ENCODE data around the gene GPR137B.
"Not testable (repeated sequence)": the region's sequence is repeated elsewhere in the genome, so short reads cannot be mapped to it uniquely, and the experiment has no call there.

GPR137B gene

DNA sequence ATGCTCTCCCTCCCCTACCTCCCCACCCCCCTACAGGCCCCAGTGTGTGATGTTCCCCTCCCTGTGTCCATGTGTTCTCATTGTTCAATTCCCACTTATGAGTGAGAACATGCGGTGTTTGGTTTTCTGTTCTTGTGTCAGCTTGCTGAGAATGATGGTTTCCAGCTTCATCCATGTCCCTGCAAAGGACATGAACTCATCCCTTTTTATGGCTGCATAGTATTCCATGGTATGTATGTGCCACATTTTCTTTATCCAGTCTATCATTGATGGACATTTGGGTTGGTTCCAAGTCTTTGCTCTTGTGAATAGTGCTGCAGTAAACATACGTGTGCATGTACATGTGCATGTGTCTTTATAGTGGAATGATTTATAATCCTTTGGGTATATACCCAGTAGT is 44.1 kb downstream of the GPR137B start:
- H3K27me3 ChIP-seq (replicated peaks; ENCODE audit: control insufficient read depth, insufficient read depth, low read length, poor library complexity, severe bottlenecking); DNase-seq; H3K9me3 ChIP-seq (ENCODE audit: control insufficient read depth, low read length); H3K36me3 ChIP-seq (ENCODE audit: control insufficient read depth, insufficient read depth, low read length); H3K4me3 ChIP-seq (ENCODE audit: insufficient read depth, low read depth, low read length, poor library complexity, severe bottlenecking); H3K27ac ChIP-seq (ENCODE audit: insufficient read depth, low read length, poor library complexity, severe bottlenecking); H3K4me1 ChIP-seq (ENCODE audit: control insufficient read depth, insufficient read depth, low read length, poor library complexity, severe bottlenecking): not testable (repeated sequence)

DNA sequence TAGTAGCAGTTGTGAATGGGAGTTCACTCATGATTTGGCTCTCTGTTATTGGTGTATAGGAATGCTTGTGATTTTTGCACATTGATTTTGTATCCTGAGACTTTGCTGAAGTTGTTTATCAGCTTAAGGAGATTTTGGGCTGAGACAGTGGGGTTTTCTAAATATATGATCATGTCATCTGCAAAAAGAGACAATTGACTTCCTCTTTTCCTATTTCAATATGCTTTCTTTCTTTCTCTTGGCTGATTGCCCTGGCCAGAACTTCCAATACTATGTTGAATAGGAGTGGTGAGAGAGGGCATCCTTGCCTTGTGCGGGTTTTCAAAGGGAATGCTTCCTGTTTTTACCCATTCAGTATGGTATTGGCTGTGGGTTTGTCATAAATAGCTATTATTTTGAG is 45.7 kb downstream of the GPR137B start:
- DNase-seq; H3K27me3 ChIP-seq (replicated peaks; ENCODE audit: control insufficient read depth, insufficient read depth, low read length, poor library complexity, severe bottlenecking); H3K4me3 ChIP-seq (ENCODE audit: insufficient read depth, low read depth, low read length, poor library complexity, severe bottlenecking); H3K9me3 ChIP-seq (ENCODE audit: control insufficient read depth, low read length); H3K4me1 ChIP-seq (ENCODE audit: control insufficient read depth, insufficient read depth, low read length, poor library complexity, severe bottlenecking); H3K36me3 ChIP-seq (ENCODE audit: control insufficient read depth, insufficient read depth, low read length); H3K27ac ChIP-seq (ENCODE audit: insufficient read depth, low read length, poor library complexity, severe bottlenecking): not testable (repeated sequence)

DNA sequence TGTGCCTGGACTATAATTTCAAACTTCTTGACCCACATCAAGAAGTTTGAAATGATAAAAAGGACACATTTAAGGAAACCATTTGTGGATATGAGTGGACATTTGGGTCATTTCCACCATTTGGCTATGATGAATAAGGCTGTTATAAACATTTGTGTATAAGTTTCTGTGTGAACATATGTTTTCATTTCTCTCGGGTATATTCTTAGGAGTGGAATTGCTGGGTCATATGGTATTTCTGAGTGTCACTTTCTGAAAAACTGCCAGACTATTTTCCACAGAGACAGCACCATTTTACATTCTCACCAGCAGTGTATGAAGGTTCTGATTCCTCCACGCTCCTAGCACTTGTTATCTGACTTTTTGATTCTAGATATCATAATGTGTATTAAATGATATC is 50.8 kb downstream of the GPR137B start:
- Histone ChIP-seq H3K27ac (ENCODE audit: insufficient read depth, low read length, poor library complexity, severe bottlenecking) (no peak overlapping the region), H3K4me3 (ENCODE audit: insufficient read depth, low read depth, low read length, poor library complexity, severe bottlenecking) (no peak overlapping the region), H3K27me3 (replicated peaks; ENCODE audit: control insufficient read depth, insufficient read depth, low read length, poor library complexity, severe bottlenecking) (no peaks in the 10 kb centered on the region), H3K36me3 (ENCODE audit: control insufficient read depth, insufficient read depth, low read length) (no peaks in the 10 kb centered on the region), H3K4me1 (ENCODE audit: control insufficient read depth, insufficient read depth, low read length, poor library complexity, severe bottlenecking) (no peaks in the 10 kb centered on the region), H3K9me3 (ENCODE audit: control insufficient read depth, low read length) (peaks cover 6% of the 10 kb centered on the region)
- DNase-seq: no peak

DNA sequence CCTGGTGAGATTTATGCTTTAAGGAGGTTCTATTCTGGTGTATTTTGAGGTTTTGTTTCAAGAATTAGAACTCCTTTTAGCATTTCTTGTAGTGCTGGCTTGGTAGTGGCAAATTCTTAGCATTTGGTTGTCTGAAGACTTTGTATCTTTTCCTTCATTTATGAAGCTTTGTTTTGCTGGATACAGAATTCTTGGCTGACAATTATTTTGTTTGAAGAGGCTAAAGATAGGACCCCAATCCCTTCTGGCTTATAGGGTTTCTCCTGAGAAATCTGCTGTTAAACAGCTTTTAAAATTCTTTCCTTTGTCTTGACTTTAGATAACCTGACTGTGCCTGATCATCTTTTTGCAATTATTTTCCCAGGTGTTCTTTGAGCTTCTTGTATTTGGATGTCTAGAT is 58.6 kb downstream of the GPR137B start:
- no peaks in the 10 kb centered on the region for H3K27me3 ChIP-seq (replicated peaks; ENCODE audit: control insufficient read depth, insufficient read depth, low read length, poor library complexity, severe bottlenecking)
- no peaks in the 10 kb centered on the region for H3K4me1 ChIP-seq (ENCODE audit: control insufficient read depth, insufficient read depth, low read length, poor library complexity, severe bottlenecking)
- DNase-seq: no peak
- H3K27ac ChIP-seq (ENCODE audit: insufficient read depth, low read length, poor library complexity, severe bottlenecking): no peak overlapping the region
- H3K36me3 ChIP-seq (ENCODE audit: control insufficient read depth, insufficient read depth, low read length): peaks cover under 1% of the 10 kb centered on the region
- H3K4me3 ChIP-seq (ENCODE audit: insufficient read depth, low read depth, low read length, poor library complexity, severe bottlenecking): no peak overlapping the region
- peaks cover 14% of the 10 kb centered on the region for H3K9me3 ChIP-seq (ENCODE audit: control insufficient read depth, low read length)

DNA sequence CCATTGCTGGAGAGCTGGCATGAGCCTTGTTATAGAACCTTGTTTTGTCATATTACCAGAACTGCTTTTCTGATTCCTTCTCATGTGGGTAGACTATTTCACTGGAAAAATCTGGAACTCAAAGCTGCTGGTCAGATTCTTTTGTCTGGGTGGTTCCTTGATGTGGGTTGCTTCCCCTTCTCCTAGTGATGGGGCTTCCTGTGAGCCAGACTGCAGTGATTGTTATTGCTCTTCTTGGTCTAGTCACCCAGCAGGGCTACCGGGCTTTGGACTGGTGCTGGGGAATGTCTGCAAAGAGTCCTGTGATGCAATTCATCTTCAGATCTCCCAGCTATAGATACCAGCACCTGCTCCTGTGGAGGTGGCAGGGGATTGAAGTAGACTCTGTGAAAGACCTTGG is 59.4 kb downstream of the GPR137B start:
- no peak for DNase-seq
- Histone ChIP-seq H3K36me3 (ENCODE audit: control insufficient read depth, insufficient read depth, low read length) (peaks cover 7% of the 10 kb centered on the region), H3K4me1 (ENCODE audit: control insufficient read depth, insufficient read depth, low read length, poor library complexity, severe bottlenecking) (no peaks in the 10 kb centered on the region), H3K27ac (ENCODE audit: insufficient read depth, low read length, poor library complexity, severe bottlenecking) (no peak overlapping the region), H3K27me3 (replicated peaks; ENCODE audit: control insufficient read depth, insufficient read depth, low read length, poor library complexity, severe bottlenecking) (no peaks in the 10 kb centered on the region), H3K9me3 (ENCODE audit: control insufficient read depth, low read length) (peaks cover 14% of the 10 kb centered on the region), H3K4me3 (ENCODE audit: insufficient read depth, low read depth, low read length, poor library complexity, severe bottlenecking) (no peak overlapping the region)

DNA sequence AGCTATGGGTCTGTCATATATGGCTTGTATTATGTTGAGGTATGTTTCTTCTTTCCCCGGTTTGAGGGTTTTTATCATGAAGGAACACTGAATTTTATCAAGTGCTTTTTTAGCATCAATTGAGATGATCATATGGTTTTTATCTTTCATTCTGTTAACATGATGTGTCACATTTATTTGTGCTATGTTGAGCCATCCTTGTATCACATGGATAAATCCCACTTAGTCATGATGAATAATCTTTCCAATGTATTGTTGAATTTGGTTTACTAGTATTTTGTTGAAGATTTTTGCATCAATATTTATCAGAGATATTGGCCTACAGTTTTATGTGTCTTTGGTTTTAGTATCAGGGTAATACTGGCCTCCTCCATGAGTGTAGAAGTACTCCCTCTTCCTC is 61.7 kb downstream of the GPR137B start:
- H3K27me3 ChIP-seq (replicated peaks; ENCODE audit: control insufficient read depth, insufficient read depth, low read length, poor library complexity, severe bottlenecking): no peaks in the 10 kb centered on the region
- no peak for DNase-seq
- no peak overlapping the region for H3K4me3 ChIP-seq (ENCODE audit: insufficient read depth, low read depth, low read length, poor library complexity, severe bottlenecking)
- peaks cover 14% of the 10 kb centered on the region for H3K36me3 ChIP-seq (ENCODE audit: control insufficient read depth, insufficient read depth, low read length)
- H3K27ac ChIP-seq (ENCODE audit: insufficient read depth, low read length, poor library complexity, severe bottlenecking): no peak overlapping the region
- no peaks in the 10 kb centered on the region for H3K4me1 ChIP-seq (ENCODE audit: control insufficient read depth, insufficient read depth, low read length, poor library complexity, severe bottlenecking)
- peaks cover 7% of the 10 kb centered on the region for H3K9me3 ChIP-seq (ENCODE audit: control insufficient read depth, low read length)

DNA sequence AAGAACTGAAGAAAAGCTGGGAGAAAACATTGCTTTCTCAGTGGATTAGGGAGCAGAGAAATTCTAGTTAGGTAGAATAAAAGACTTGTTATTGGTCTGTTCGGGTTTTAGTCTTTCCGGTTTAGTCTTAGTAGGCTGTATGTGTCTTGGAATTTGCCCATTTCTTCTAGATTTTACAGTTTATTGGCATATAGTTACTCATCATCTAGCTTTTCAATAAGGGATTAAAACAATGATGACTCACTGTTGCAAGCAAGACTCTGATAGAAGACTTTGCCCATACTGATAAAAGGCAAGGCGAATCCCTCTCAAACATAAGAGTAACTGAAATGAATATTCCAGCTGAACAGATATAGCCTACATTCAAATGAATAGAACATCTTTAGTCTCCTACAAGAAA is 62.3 kb downstream of the GPR137B start:
- peaks cover 7% of the 10 kb centered on the region for H3K9me3 ChIP-seq (ENCODE audit: control insufficient read depth, low read length)
- no peak overlapping the region for H3K27ac ChIP-seq (ENCODE audit: insufficient read depth, low read length, poor library complexity, severe bottlenecking)
- H3K36me3 ChIP-seq (ENCODE audit: control insufficient read depth, insufficient read depth, low read length): peaks cover 14% of the 10 kb centered on the region
- H3K4me3 ChIP-seq (ENCODE audit: insufficient read depth, low read depth, low read length, poor library complexity, severe bottlenecking): no peak overlapping the region
- H3K27me3 ChIP-seq (replicated peaks; ENCODE audit: control insufficient read depth, insufficient read depth, low read length, poor library complexity, severe bottlenecking): no peaks in the 10 kb centered on the region
- no peak for DNase-seq
- no peaks in the 10 kb centered on the region for H3K4me1 ChIP-seq (ENCODE audit: control insufficient read depth, insufficient read depth, low read length, poor library complexity, severe bottlenecking)

DNA sequence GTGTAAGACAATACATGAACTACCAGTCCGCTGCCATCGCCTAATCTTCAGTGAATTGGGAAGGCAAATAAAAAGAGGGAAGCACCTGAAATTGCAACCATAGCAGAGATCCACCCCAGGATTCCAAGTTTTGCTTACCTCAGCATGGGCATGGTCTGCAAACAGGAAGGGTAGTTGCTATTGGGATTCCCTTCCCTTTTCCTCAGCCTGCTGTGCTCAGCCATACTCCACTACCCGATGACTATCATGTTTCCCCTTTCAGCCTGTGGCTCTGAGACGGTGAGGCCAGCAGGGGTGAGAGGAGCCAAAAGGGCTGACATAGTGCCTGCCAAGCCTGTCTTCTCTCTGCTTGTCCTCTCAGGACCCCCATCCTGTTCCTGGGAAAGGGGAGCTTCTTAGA is 64.2 kb downstream of the GPR137B start:
- no peak overlapping the region for H3K27ac ChIP-seq (ENCODE audit: insufficient read depth, low read length, poor library complexity, severe bottlenecking)

DNA sequence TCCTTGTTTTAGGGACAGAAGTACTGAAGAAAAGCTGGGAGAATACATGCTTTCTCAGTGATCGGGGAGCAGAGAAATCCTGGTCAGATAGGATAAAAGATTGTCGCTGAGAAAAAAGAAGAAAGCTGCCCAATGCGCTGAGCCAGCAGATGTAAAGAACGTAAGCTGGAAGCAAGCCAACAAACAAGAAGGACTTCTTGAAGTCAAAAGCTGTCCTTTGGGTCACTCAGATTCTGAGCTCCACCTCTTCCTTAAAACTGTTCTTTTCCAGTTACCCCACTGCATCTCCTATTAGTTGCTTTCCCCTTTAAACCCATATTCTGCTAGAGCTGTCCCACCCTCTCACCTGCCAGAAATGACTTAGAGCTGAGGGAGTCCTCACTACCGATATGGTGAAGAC is 64.8 kb downstream of the GPR137B start:
- Histone ChIP-seq H3K27me3 (replicated peaks; ENCODE audit: control insufficient read depth, insufficient read depth, low read length, poor library complexity, severe bottlenecking) (no peaks in the 10 kb centered on the region), H3K36me3 (ENCODE audit: control insufficient read depth, insufficient read depth, low read length) (peaks cover 14% of the 10 kb centered on the region), H3K4me1 (ENCODE audit: control insufficient read depth, insufficient read depth, low read length, poor library complexity, severe bottlenecking) (no peaks in the 10 kb centered on the region), H3K4me3 (ENCODE audit: insufficient read depth, low read depth, low read length, poor library complexity, severe bottlenecking) (no peak overlapping the region), H3K27ac (ENCODE audit: insufficient read depth, low read length, poor library complexity, severe bottlenecking) (no peak overlapping the region), H3K9me3 (ENCODE audit: control insufficient read depth, low read length) (no peaks in the 10 kb centered on the region)
- no peak for DNase-seq

More for the DNA sequence above, 64.2 kb downstream of the GPR137B start:
- no peak for DNase-seq
- H3K36me3 ChIP-seq (ENCODE audit: control insufficient read depth, insufficient read depth, low read length): peaks cover 14% of the 10 kb centered on the region
- no peaks in the 10 kb centered on the region for H3K9me3 ChIP-seq (ENCODE audit: control insufficient read depth, low read length)
- no peak overlapping the region for H3K4me3 ChIP-seq (ENCODE audit: insufficient read depth, low read depth, low read length, poor library complexity, severe bottlenecking)
- no peaks in the 10 kb centered on the region for H3K27me3 ChIP-seq (replicated peaks; ENCODE audit: control insufficient read depth, insufficient read depth, low read length, poor library complexity, severe bottlenecking)
- H3K4me1 ChIP-seq (ENCODE audit: control insufficient read depth, insufficient read depth, low read length, poor library complexity, severe bottlenecking): no peaks in the 10 kb centered on the region

DNA sequence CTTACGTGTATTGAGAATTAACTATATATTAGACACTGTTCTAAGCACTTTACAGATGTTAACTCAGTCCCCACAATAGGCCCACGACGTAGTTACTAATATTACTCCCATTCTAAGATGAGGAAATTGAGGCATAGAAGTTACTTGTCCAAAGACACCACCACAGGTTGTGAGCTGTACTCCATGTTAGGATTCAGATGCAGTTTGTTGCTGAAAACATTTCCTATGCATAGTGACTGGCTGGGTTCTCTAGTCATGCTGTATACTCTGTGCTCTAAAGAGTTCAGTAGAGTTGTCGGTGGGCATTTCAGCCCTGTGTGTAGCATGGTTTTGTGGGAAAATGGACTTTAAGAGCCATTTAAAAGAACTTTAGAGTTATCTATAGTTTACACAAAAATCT is 65.2 kb downstream of the GPR137B start:
- H3K4me1 ChIP-seq (ENCODE audit: control insufficient read depth, insufficient read depth, low read length, poor library complexity, severe bottlenecking): no peaks in the 10 kb centered on the region
- DNase-seq: no peak

DNA sequence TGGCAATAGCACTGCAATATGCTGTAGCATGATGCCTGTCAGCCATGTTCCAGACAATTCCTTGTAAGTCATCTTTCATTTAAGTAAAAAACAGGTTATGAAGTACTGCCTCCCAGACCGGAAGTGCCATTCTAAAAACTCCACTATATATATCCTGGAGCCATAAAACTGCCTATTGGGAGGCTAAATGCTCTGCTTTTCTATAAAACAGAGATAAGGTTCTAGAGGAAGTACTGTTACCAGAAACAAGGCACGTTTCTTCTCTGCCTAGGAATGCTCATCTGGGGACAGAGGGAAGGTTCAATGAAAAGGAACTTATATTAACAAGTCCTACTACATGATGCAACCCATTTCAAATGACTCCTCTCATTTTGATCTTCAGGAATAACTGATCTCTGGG is 66.8 kb downstream of the GPR137B start:
- Histone ChIP-seq H3K27ac (ENCODE audit: insufficient read depth, low read length, poor library complexity, severe bottlenecking) (no peak overlapping the region), H3K27me3 (replicated peaks; ENCODE audit: control insufficient read depth, insufficient read depth, low read length, poor library complexity, severe bottlenecking) (no peaks in the 10 kb centered on the region), H3K4me3 (ENCODE audit: insufficient read depth, low read depth, low read length, poor library complexity, severe bottlenecking) (no peak overlapping the region), H3K36me3 (ENCODE audit: control insufficient read depth, insufficient read depth, low read length) (peaks cover 14% of the 10 kb centered on the region), H3K4me1 (ENCODE audit: control insufficient read depth, insufficient read depth, low read length, poor library complexity, severe bottlenecking) (no peaks in the 10 kb centered on the region), H3K9me3 (ENCODE audit: control insufficient read depth, low read length) (no peaks in the 10 kb centered on the region)
- no peak for DNase-seq

More for the DNA sequence above, 65.2 kb downstream of the GPR137B start:
- H3K27ac ChIP-seq (ENCODE audit: insufficient read depth, low read length, poor library complexity, severe bottlenecking): no peak overlapping the region
- H3K4me3 ChIP-seq (ENCODE audit: insufficient read depth, low read depth, low read length, poor library complexity, severe bottlenecking): no peak overlapping the region
- H3K36me3 ChIP-seq (ENCODE audit: control insufficient read depth, insufficient read depth, low read length): peaks cover 14% of the 10 kb centered on the region
- H3K27me3 ChIP-seq (replicated peaks; ENCODE audit: control insufficient read depth, insufficient read depth, low read length, poor library complexity, severe bottlenecking): no peaks in the 10 kb centered on the region
- H3K9me3 ChIP-seq (ENCODE audit: control insufficient read depth, low read length): no peaks in the 10 kb centered on the region

Measured in effector memory CD4-positive, alpha-beta T cell (primary cell).